GM19193 (cell line): ENCODE results near the gene CDH4.

Experiments used
- POLR2A ChIP-seq: IDR thresholded peaks from 4 replicates; pipeline ENCODE4 v1.6.1; 2011; ENCODE audit not compliant: insufficient read depth, insufficient read length; ENCODE audit errors: extremely low read depth

The CDH4 gene

GRCh38 chr20:61579908-61580307 lies 327.8 kb downstream of the CDH4 start:
- TF ChIP-seq POLR2A: no peak

GRCh38 chr20:61580958-61581824 lies 329.1 kb downstream of the CDH4 start:
- no peak for TF ChIP-seq POLR2A

- TF ChIP-seq POLR2A: no peak
These were observed 329.7 kb downstream of the CDH4 start for GRCh38 chr20:61581825-61582188.

DNA sequence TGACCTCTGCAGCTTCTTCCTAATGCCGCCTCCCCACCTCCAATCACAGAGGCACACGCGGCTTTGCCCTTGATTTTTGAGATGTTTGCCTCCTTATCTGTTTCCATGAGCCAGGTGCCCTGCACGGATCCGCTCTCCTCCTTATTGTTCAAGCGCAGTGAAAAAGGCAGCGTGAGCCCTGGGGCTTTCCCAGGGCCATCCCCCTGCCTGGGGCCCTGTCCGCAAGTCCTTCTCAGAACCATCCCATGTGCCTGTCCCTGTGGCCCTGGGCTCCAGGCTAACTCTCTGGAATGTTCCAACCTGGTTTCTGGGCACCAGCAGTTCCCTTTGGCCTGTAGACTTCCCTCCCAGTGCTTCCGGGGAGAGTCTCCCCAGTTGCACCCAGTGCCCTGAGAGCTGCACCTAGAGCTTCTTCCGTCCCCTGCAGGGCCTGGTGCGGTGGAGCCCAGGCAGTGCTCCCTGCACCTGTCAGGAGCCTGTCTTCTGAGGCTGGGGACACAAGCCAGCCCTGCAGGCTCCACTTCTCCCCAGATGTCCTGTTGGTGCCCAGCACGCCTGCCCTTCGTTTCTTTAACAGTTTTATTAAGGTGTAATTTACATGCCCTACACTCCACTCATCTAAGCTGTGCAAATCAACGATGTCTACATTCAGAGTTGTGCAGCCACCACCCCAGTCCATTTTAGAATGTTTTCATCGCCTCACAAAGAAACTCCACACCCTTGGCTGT lies 330.3 kb downstream of the CDH4 start:
- no peak for TF ChIP-seq POLR2A

GRCh38 chr20:61583356-61583755 lies 331.3 kb downstream of the CDH4 start:
- no peak for TF ChIP-seq POLR2A

GRCh38 chr20:61584851-61585250 lies 332.8 kb downstream of the CDH4 start:
- TF ChIP-seq POLR2A: no peak

GRCh38 chr20:61585764-61586163 lies 333.7 kb downstream of the CDH4 start:
- no peak for TF ChIP-seq POLR2A

DNA sequence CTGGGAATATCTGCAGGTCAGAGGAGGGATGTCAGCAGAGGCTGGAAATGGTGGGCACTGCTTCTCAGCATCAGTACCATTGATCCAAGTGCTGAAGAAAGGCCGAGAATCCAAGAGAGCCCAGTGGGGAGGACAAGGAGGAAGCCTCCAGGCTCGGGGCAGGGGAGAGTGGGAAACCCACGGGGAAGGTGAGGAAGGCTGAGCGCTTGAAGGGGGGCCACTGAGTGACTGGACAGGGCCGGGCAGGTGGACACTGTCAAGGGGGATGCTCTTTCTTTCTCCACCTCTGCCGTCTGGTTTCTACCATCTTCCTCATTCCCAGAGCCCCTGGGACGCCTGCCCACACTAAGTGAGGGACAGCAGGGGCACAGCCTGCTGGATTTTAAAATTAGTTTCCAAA lies 335.0 kb downstream of the CDH4 start:
- TF ChIP-seq POLR2A: no peak

- no peak for TF ChIP-seq POLR2A
These were observed 335.7 kb downstream of the CDH4 start for GRCh38 chr20:61587681-61588289.

- no peak for TF ChIP-seq POLR2A
These were observed 336.6 kb downstream of the CDH4 start for GRCh38 chr20:61588411-61589385.

- no peak for TF ChIP-seq POLR2A
These were observed 338.2 kb downstream of the CDH4 start for GRCh38 chr20:61590236-61590635.

GRCh38 chr20:61593516-61593915 lies 341.5 kb downstream of the CDH4 start:
- TF ChIP-seq POLR2A: no peak

GRCh38 chr20:61594198-61594597 lies 342.1 kb downstream of the CDH4 start:
- TF ChIP-seq POLR2A: no peak

- no peak for TF ChIP-seq POLR2A
These were observed 343.2 kb downstream of the CDH4 start for GRCh38 chr20:61595216-61595615.
